Measurements from ENCODE around the gene THRSP.

DNA sequence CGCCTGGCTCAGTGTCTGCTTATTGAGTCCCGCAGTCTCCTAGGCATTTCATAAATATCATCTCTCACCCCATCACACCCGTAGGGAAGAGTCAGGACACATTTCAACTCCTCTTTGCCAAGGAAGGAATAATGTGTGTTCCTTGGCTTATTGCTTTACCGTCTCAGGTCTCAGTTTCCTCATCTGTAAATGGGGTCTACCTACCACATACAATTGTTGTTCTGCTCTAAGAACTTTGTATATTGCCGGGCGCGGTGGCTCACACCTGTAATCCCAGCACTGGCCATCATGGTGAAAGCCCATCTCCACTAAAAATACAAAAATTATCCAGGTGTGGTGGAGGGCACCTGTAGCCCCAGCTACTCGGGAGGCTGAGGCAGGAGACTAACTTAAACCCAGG is 3.1 kb upstream of the THRSP start:
- TF ChIP-seq, protein P1, sequence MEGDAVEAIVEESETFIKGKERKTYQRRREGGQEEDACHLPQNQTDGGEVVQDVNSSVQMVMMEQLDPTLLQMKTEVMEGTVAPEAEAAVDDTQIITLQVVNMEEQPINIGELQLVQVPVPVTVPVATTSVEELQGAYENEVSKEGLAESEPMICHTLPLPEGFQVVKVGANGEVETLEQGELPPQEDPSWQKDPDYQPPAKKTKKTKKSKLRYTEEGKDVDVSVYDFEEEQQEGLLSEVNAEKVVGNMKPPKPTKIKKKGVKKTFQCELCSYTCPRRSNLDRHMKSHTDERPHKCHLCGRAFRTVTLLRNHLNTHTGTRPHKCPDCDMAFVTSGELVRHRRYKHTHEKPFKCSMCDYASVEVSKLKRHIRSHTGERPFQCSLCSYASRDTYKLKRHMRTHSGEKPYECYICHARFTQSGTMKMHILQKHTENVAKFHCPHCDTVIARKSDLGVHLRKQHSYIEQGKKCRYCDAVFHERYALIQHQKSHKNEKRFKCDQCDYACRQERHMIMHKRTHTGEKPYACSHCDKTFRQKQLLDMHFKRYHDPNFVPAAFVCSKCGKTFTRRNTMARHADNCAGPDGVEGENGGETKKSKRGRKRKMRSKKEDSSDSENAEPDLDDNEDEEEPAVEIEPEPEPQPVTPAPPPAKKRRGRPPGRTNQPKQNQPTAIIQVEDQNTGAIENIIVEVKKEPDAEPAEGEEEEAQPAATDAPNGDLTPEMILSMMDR (IDR thresholded peaks at IDR 0.05), result no peak
- TF ChIP-seq POLR2AphosphoS5 (IDR thresholded peaks at IDR 0.05) (no peak), POLR2A (IDR thresholded peaks at IDR 0.05) (no peak)
